ENCODE measurements around the gene UBN2.
"Not testable (repeated sequence)": the region's sequence is repeated elsewhere in the genome, so short reads cannot be mapped to it uniquely, and the experiment has no call there.

The UBN2 gene

DNA sequence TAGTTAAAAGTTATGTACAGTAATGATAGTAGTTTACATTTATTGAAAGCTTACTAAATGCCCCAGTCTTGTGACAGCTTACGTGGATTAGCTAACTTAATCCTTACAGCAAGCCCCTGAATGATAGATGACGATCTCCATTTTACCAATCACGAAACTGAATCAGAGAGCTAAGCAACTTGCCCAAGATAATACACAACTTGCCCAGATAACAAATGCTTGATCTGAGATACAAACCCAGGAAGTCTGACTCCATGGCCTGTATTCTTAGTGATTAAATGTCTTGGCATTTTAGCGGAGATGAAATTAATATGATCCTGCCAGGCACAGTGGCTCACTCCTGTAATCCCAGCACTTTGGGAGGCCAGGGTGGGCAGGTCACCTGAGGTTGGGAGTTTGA, 63.2 kb downstream of the UBN2 start:
- DNase-seq (ENCODE audit: low spot score) (no peak), FAIRE-seq (no peak)

DNA sequence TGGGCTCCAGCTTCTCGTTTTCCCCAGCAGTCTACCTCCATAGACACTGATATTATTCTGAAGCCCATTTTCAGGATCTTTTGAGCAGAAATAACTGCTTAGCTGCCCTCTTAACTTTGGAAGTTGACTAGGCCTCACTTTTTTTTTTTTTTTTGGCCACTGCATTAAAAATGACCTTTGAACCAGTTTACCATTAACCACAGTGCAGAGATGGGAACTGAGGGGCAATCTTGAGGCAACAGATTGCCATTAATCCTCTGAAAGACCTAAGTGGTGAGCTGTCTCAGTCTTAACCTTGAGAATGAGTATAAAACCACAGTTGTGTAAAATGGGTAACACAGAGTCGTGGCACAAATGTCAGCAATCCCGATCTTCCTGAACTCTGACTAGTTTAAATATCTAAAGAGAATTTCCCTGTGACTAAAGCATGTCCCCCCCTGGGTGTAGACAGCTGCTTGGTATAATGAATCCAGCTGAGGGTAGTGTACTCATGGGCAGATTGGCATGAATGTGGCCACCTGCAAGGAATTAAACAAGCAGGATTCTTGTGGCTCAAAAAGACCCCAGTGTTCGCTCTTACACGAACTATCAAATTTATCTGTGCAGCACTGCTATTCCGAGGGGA, 64.0 kb downstream of the UBN2 start:
- FAIRE-seq (peak; percentile 78), DNase-seq (ENCODE audit: low spot score) (peak; percentile 57)

DNA sequence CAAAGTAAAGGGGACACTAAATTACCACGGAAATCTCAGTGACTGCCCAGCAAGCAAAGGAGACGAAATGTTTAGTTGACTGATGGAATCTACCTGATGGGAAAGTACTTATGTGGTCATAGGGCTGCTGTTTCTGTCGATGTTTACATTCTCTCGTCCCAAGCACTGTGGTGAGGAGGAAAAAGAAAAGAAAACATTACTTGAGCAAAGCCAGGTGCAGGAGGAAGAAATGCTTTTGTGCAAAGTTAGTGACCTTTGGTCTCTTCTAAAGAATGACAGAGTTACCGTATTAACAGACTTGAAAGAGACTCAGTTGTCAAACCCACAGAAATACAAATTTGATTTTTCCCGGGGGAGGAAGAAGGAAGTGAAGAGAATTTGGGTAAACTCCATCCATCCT, 66.8 kb downstream of the UBN2 start:
- FAIRE-seq = no peak

DNA sequence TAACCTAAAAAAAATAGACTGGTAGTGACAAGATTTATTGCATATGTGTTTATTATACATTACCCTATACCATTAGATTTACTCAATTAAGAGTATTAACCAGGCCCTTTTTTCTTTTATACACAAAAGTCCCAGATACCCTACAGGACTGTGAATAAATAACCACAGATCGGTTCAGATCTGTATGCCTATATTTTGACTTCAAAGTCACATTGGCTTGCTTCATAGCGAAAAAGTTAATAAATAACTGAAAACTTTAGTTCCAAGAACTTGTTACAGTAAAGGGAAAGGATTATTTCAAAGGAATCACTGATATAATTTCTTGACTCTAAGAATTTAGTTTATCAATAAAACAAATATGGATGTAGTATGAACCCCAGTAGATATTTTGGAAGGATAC, 68.3 kb downstream of the UBN2 start:
- no peak for DNase-seq (ENCODE audit: low spot score)
- FAIRE-seq = peak; percentile 54

More for the DNA sequence above, 66.8 kb downstream of the UBN2 start:
- DNase-seq (ENCODE audit: low spot score) = no peak

DNA sequence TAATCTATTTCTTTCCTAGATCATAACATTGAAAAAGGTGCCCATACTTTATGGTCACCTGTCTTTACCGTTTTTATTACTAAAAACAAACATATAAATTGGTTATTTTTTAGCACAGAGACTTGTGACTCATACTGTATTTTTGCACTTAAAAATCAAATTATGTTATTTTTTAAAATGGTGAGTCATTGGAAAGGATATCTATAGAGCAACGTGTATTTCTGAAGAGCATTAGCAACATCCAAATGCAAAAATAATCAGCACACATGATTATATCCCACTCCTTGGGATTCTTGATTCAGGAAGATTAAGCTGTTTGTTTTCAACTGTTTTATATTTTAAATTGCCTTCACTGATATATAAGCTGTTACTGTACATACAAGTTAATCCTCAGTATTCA, 69.4 kb downstream of the UBN2 start:
- no peak for DNase-seq (ENCODE audit: low spot score)
- no peak for FAIRE-seq

DNA sequence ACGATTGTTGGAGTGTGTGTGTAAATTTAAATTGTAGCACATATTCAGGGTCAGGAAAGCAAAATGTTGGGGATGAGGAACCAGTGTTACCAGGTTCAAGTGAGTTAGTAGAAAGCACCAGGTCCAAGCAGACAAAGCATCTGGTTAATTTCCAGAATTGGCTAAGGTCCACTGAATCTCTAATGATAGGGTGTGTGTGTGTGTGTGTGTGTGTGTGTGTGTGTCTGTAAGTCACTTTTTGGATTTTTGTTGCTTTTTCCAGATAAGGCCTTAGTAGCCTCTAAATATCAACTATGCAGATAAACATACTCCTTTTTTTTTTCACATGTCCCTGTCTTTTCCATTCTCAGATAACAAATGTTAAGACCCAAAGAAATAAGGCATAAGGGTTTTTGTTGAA, 73.5 kb downstream of the UBN2 start:
- no peak for DNase-seq (ENCODE audit: low spot score)
- FAIRE-seq = no peak

DNA sequence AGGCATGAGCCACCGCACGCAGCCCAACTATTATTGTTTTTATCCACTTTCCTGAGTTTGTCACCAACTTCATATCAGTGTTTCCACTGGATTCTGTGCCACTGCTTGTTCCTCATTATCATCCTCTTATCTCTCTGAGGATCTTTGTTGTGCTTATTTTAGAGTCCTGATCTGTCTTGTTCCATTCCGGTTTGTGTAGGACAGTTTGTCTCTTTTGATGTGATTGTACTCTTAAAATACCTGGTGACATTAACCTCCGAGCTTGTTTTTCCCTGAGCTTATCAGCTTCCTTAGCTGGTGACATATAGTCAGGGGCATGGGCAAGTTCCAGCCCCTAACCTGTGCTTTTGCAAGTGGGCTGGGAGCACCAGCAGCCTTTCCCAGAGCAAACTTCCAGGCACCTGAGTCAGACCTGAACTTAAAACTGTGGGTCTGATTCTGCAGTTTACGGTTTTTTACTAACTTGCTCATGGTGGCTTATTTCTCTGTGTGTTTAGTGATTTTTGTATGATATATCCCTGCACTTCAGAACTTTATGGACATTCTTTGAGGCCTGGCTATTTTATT, 87.0 kb downstream of the UBN2 start:
- FAIRE-seq = no peak
- DNase-seq (ENCODE audit: low spot score) = no peak

DNA sequence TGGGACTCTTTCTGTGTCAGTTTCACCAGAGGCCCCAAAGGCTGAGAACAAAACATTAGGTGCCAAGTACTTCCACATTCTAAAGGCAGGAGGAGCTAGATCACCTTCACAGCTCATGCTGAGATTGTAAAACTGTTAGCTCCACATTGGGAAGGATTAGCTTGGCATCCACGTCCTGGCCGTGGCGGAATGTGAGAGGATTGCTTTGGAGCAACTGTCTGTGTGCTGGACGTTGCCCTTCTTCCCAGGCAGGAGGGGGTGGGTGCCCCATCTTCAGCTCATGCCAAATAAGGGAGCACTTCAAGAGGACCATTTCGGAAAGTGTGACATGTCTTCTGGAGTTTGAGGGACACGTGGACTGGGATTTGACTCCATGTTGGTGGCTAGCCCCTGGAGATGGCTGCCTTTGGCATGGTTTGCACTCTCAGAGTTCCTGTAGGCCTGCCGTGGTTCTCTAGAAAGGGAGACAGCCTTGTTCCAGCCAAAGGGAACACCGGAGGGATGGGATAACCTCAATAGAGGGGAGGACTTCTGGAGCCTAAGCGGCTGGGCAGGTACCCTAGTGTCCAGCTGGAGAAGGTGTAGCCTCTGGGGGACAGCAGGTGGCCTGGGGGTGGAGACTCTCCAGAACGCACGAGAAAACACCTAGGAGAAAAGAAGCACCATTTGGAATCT, 90.2 kb downstream of the UBN2 start:
- FAIRE-seq = no peak
- no peak for DNase-seq (ENCODE audit: low spot score)

DNA sequence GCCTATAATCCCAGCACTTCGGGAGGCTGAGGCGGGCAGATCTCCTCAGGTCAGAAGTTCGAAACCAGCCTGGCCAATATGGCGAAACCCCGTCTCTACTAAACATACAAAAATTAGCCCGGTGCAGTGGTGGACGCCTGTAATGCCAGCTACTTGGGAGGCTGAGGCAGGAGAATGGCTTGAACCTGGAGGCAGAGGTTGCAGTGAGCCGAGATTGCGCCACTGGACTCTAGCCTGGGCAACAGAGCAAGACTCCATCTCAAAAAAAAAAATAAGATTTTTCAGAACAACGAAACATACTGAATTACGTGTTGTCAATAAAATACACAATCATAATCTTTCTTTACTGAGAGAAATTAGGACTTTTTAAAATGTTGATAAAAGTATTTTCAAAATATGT, 93.7 kb downstream of the UBN2 start:
- DNase-seq (ENCODE audit: low spot score) = not testable (repeated sequence)

DNA sequence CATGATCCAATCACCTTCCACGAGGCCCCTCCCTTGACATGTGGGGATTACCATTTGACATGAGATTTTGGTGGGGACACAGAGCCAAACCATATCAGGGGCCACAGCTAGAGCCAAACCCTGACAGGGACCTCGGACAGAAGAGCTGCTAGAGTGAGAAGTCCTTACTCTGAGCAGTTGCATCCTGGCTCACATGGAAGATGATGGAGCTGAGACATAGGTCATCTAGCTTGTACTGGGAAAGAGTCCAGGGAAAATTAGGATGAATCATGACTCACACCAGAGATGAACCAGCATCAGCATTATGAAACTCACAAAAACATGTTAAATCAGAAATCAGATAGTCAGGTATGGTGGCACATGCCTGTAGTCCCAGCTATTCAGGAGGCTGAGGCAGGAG, 97.3 kb downstream of the UBN2 start:
- FAIRE-seq (no peak), DNase-seq (ENCODE audit: low spot score) (peak; percentile 17)

More for the DNA sequence above, 93.7 kb downstream of the UBN2 start:
- FAIRE-seq = not testable (repeated sequence)

DNA sequence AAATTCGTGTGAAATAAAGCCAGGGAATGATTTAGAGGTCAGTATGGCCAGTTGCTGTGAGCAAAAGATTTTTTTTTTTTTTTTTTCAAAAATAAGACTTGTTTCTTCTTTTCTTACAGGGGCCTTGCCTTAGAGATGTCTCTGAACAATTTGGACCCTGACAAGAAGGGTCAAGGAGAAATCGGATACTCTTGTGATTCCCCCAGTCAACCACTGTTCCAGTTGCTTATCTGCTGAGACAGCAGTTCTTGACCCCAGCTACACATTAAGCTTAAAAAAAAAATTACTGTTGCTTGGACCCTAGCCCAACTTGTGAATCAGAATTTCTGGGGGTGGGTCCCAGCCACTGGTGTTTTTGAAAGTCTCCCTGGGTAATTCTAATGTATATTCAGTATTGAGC, 98.1 kb downstream of the UBN2 start:
- FAIRE-seq = no peak
- DNase-seq (ENCODE audit: low spot score) = no peak

DNA sequence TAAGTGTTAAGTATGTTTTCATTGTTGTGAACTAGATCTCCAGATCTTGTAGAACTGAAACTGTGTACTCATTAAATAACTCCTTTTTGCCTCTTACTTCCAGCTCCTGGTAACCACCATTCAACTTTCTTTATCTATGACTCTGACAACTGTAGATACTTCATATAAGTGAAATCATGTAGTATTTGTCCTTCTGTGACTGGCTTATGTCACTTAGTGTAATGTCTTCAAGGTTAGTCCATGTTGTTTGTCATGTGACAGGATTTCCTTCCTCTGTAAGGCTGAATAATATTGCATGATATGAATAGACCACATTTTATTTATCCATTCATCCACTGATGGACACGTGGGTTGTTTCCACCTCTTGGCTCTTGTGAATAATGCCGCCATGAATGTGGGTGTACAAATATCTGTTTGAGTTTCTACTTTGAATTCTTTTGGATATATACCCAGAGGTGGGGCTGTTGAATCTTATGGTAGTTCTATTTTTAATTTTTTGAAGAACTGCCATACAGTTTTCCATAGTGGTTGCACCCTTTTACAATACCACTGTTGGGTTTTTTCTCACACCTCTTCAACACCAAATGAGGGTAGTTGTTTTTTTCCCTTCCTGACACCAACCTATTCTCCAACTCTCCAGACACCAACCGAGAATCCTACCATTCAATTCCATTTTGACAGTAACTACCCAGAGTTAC, 99.4 kb downstream of the UBN2 start:
- DNase-seq (ENCODE audit: low spot score) = no peak
- no peak for FAIRE-seq

DNA sequence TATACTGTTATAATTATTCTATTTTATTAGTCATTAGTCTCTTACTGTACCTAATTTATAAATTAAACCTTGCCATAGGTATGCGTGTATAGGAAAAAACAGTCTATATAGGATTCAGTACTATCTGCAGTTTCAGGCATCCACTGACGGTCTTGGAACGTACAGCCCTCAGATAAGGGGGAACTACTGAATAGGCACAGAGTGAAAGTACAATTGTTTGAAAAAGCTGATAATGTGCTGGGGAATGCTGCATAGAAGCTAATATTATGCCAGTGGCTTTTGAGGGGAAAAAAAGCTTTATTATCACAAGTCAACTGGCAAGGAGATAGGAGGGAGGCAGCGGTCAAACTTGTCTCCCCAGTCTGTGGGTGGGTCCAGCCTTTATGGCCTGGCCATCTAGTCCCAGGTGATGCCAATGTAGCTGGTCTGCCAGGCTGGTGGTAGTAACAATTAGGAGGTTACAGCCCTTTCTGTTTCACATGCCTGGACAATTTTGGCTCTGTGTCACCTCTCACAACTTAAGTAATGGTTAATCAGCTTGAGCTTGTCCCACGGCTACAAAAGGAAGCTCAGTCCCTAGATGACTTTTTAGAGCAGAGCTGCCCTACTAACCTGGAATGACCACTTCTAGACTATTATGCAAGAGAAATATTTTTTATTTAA, 101.8 kb downstream of the UBN2 start:
- FAIRE-seq = no peak
- no peak for DNase-seq (ENCODE audit: low spot score)

DNA sequence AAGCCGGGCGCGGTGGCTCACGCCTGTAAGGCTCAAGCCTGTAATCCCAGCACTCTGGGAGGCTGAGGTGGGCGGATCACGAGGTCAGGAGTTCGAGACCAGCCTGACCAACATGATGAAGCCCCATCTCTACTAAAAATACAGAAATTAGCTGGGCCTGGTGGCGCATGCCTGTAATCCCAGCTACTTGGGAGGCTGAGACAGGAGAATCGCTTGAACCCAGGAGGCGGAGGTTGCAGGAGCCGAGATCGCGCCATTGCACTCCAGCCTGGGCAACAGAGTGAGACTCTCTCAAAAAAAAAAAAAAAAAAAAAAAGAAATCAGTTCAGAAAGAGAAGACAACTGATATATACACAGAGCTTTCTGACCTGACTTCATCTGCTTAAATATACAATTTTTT, 102.4 kb downstream of the UBN2 start:
- not testable (repeated sequence) for FAIRE-seq; DNase-seq (ENCODE audit: low spot score)

DNA sequence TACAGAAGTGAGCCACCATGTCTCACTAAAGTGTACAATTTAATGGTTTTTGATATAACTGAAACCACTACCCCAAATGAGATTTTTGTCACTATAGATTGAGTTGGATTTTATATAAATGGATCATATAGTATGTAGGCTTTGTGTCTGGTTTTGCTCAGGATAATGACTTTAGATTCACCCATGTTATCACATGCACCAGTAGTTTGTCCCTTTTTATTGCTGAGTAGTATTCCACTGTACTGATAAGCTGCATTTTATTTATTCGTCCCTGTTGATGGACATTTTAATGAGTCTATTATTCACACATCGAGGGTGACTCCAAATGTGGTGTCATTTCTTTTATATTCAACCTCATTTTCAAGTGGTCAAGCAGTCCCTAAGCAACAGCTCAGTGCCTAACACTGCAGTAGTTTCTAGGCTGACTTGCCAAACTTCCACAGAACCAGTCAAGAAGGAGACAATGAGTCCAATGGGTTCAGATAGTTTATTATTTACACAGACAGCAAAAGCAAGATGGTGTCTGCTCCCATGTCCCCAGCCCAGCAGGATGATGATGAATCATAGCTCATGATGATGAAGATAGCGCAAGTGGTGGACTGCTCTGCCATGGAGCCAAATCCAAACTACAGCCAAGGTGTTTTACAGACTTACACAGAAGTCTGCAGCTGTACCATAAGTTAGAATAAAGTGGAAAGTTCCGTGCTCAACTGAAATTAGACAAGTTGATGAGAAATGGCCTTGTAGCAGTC, 103.5 kb downstream of the UBN2 start:
- no peak for FAIRE-seq
- DNase-seq (ENCODE audit: low spot score) = no peak

DNA sequence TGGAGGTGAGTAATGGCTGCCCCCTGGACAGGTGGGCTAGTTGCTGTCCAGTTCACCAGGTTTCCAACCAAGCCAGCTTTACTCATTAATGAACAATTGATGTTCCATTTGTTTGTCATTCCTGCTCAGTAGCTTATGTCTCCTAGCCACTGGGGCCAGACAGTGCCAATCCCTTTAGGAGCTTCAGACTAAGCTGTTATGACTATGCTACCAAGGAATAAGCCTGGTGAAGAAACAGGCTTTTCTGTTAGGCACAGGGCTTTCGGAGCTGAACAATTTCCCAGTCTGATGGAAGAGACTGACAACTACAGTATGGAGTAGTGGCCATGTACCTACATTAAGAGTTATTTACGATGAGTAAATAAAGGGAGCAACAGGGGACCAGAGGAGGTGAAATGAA, 108.0 kb downstream of the UBN2 start:
- FAIRE-seq (no peak), DNase-seq (ENCODE audit: low spot score) (no peak)

DNA sequence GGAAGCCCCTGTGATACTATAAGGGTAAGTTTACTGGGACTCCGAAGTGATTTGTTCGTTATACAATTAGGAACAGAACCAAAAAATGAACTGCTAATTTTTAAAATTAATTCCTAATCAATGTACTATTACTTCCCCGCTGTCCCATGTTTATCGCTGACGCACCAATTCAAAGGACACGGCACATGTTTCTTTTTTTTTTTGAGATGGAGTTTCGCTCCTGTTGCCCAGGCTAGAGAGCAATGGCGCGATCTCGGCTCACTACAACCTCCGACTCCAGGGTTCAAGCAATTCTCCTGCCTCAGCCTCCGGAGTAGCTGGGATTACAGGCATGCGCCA, 108.6 kb downstream of the UBN2 start:
- FAIRE-seq = no peak

DNA sequence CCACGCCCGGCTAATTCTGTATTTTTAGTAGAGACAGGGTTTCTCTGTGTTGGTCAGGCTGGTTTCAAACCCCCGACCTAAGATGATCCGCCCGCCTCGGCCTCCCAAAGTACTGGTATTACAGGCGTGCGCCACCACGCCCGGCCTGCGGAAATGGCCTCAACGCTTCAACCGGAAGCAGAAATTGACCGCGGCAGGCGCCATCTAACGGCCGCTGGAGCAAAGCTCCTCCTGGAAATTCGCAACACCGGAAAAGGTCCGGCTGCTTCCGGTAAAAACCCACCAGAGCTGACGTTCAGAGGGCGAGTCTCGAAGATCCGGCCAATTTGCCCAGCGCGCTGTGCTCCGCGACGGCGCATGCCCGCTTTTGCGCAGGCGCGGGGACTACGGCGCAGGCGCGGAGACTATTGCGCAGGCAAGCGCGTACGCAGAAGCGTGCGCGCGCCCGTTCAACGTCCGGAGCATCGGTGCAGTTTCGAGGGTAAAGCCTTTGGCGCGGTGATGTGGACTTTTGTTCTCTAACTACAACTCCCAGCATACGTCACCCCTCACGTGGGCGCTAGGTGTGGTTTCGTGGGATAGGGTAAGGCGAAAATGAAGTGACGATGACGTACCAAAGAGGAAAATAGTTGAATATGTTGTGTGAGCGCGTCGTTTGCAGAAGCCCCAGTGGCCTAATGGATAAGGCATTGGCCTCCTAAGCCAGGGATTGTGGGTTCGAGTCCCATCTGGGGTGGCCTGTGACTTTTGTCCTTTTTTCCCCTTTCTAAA, 109.2 kb downstream of the UBN2 start:
- DNase-seq (ENCODE audit: low spot score) (peak; percentile 100), FAIRE-seq (peak; percentile 86)

More for the DNA sequence above, 108.6 kb downstream of the UBN2 start:
- no peak for DNase-seq (ENCODE audit: low spot score)

DNA sequence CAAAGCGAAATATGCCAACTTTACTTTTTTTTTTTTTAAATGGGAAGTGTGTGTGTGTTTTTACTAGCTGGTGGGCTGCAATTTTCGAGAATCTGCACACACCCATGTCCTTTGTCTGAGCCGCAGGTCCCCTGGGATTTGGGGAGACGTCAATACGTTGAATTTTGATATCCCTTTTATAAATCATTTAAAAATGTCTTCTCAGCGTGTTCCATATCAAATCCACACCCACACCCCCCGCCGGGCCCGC, 109.7 kb downstream of the UBN2 start:
- FAIRE-seq = no peak

DNA sequence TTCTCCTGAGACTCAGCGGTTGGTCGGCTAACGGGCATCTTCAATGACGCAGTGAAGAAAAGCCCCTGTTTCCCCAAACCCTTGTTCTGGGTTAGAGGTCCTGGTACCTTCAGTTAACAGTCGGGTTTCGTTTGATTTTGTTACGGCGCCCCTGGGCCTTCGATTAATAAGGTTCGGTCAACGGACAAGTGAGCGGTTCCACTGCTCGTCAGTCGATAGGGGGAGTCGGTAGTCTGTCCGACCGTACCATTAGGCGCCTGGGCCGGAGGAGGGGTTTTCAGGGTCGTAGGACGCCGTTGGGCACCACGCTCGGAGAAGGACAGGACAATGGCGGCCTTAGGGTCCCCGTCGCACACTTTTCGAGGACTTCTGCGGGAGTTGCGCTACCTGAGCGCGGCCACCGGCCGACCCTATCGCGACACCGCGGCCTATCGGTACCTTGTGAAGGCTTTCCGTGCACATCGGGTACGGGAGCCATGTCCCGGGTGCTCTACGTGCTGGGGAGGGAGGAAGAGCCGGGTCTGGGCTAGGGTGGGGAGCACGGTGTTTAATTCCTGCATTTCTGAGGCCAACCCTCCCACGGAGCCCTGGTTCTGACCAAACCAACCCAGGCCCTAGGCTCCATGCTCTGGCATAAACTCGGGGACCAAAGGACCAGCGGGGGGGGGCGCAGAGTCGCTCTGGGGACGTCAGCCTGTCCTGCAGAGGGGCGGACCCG, 110.2 kb downstream of the UBN2 start, which contains the start of gene FMC1:
Gene FMC1 (plus strand): TSS at position 280 of the 718 bp plus-strand sequence. CDS start 48 bp downstream, at position 328.
- DNase-seq (ENCODE audit: low spot score) (peak; percentile 87), FAIRE-seq (peak; percentile 71)

More for the DNA sequence above, 109.7 kb downstream of the UBN2 start:
- no peak for DNase-seq (ENCODE audit: low spot score)

All from RCC 7860 (cell line).